Mesendoderm (in vitro differentiated cells): ENCODE results near the gene ROBO1.

Experiments
- DNase-seq: peaks from one replicate; pipeline ENCODE4 v3.0.0; 2013
- H2AK5ac ChIP-seq: 2 replicates; pipeline ENCODE4 v1.6.1; 2013; ENCODE audit warnings: low read length, inconsistent platforms
- H2BK120ac ChIP-seq: 2 replicates; pipeline ENCODE4 v1.6.1; 2013; ENCODE audit warnings: low read depth, mild to moderate bottlenecking, low read length, moderate library complexity, mixed read lengths
- H2BK15ac ChIP-seq: replicated peaks from 2 replicates; pipeline ENCODE4 v1.6.1; 2013; ENCODE audit warnings: low read depth, mild to moderate bottlenecking, moderate library complexity
- H2BK5ac ChIP-seq: 2 replicates; pipeline ENCODE4 v1.6.1; 2013; ENCODE audit warnings: low read length, inconsistent platforms
- H3K18ac ChIP-seq: 2 replicates; pipeline ENCODE4 v1.6.1; 2013; ENCODE audit warnings: mild to moderate bottlenecking, low read length, mixed read lengths
- H3K23ac ChIP-seq: one replicate; pipeline ENCODE4 v1.6.1; 2013; ENCODE audit warnings: low read length
- H3K27ac ChIP-seq: 2 replicates; pipeline ENCODE4 v1.5.1; 2013; ENCODE audit warnings: low read depth, mild to moderate bottlenecking, inconsistent platforms, low read length, moderate library complexity
- H3K27me3 ChIP-seq: 2 replicates; pipeline ENCODE4 v1.6.1; 2013; ENCODE audit warnings: low read length, control low read depth, mild to moderate bottlenecking, inconsistent platforms; ENCODE audit not compliant: insufficient read depth, poor library complexity
- H3K36me3 ChIP-seq: 2 replicates; pipeline ENCODE4 v1.6.1; 2013; ENCODE audit warnings: low read length, inconsistent platforms; ENCODE audit not compliant: control insufficient read depth, insufficient read depth
- H3K4ac ChIP-seq: one replicate; pipeline ENCODE4 v1.6.1; 2013; ENCODE audit warnings: low read depth, mild to moderate bottlenecking, low read length, moderate library complexity
- H3K4me1 ChIP-seq: 2 replicates; pipeline ENCODE4 v1.6.1; 2013; ENCODE audit warnings: low read depth, low read length, inconsistent platforms; ENCODE audit not compliant: control insufficient read depth
- H3K4me2 ChIP-seq: 2 replicates; pipeline ENCODE4 v1.6.1; 2013; ENCODE audit warnings: low read length
- H3K4me3 ChIP-seq: 2 replicates; pipeline ENCODE4 v1.5.1; 2013; ENCODE audit warnings: mild to moderate bottlenecking, low read length
- H3K56ac ChIP-seq: one replicate; pipeline ENCODE4 v1.6.1; 2013; ENCODE audit warnings: low read length
- H3K79me1 ChIP-seq: 2 replicates; pipeline ENCODE4 v1.6.1; 2013; ENCODE audit warnings: low read length, inconsistent platforms
- H3K79me2 ChIP-seq: 2 replicates; pipeline ENCODE4 v1.6.1; 2013; ENCODE audit warnings: mild to moderate bottlenecking, low read length; ENCODE audit not compliant: control insufficient read depth, insufficient read depth
- H3K9ac ChIP-seq: 2 replicates; pipeline ENCODE4 v1.6.1; 2013; ENCODE audit warnings: low read length, inconsistent platforms
- H4K5ac ChIP-seq: one replicate; pipeline ENCODE4 v1.6.1; 2013; ENCODE audit warnings: low read length
- H4K8ac ChIP-seq: one replicate; pipeline ENCODE4 v1.6.1; 2013; ENCODE audit warnings: low read depth, mild to moderate bottlenecking, control low read depth, low read length, moderate library complexity
- WGBS: extraction: QIAGEN DNeasy Blood & Tissue Kit; methylation state at CpG from one replicate; pipeline ENCODE4 v1.1.7; 2013; ENCODE audit warnings: low lambda C conversion rate, missing lambda C conversion rate; ENCODE audit not compliant: insufficient coverage; ENCODE audit errors: extremely low coverage; 5-methylcytosine and 5-hydroxymethylcytosine counted together

The ROBO1 gene

DNA sequence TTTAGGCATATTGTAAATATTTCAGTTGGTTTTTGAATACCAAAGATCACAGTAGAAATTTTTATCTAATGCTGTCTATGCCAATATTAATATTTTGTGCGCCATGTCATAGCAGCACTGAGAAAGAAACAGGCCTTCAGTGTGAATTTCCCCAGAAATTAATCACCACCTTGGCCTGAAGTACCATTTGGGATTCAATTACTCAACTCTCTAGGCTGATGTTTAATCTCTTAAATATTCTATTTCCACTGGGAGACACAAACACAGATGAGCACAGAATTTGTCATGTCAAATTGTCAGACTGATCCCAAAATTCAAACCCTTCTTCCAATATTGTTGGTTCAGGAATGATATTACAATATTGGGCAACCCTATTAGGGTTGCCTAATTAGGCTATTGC is 509.3 kb downstream of the ROBO1 start:
- Histone ChIP-seq H3K36me3 (no peaks in the 10 kb centered on the region), H2BK5ac (no peak overlapping the region), H3K18ac (no peak overlapping the region), H2AK5ac (no peak overlapping the region), H3K27me3 (no peaks in the 10 kb centered on the region), H3K4me1 (no peaks in the 10 kb centered on the region), H3K23ac (no peak overlapping the region), H2BK120ac (no peak overlapping the region), H3K79me2 (no peaks in the 10 kb centered on the region), H4K5ac (no peak overlapping the region), H3K27ac (no peak overlapping the region), H4K8ac (no peak overlapping the region), H3K4me3 (no peak overlapping the region), H3K4ac (no peak overlapping the region), H3K4me2 (no peak overlapping the region), H3K9ac (no peak overlapping the region), H3K56ac (no peak overlapping the region), H2BK15ac (no peak overlapping the region), H3K79me1 (no peaks in the 10 kb centered on the region)
- DNase-seq: no peak
- WGBS: no CpG with 5 or more reads among the region's 1 CpG

DNA sequence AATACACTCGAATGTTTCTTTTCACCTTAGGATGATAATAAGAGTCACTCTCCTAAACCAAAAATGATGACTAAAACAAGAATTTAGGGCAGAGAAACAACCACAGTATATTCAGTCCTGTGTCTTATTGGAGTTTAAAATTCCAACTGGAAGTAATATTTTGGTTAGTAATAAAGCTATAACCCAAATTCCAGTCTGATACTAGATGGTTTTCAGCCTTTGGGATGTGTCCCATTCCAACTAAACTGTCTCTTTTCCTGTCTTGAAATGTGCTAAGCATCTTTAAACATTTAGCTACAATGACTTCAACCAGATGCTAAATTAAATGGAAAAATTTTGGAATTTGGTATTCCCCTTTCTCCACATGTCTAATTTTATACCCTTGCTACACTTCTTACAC is 510.0 kb downstream of the ROBO1 start:
- Histone ChIP-seq H3K4me1 (no peaks in the 10 kb centered on the region), H2BK120ac (no peak overlapping the region), H3K23ac (no peak overlapping the region), H4K5ac (no peak overlapping the region), H3K4ac (no peak overlapping the region), H3K79me1 (no peaks in the 10 kb centered on the region), H3K27ac (no peak overlapping the region), H3K56ac (no peak overlapping the region), H3K18ac (no peak overlapping the region), H4K8ac (no peak overlapping the region), H2BK5ac (no peak overlapping the region), H3K36me3 (no peaks in the 10 kb centered on the region), H3K79me2 (no peaks in the 10 kb centered on the region), H3K4me3 (no peak overlapping the region), H3K9ac (no peak overlapping the region), H3K27me3 (no peaks in the 10 kb centered on the region), H2BK15ac (no peak overlapping the region), H2AK5ac (no peak overlapping the region), H3K4me2 (no peak overlapping the region)
- WGBS: no CpG with 5 or more reads among the region's 1 CpG
- DNase-seq: no peak

DNA sequence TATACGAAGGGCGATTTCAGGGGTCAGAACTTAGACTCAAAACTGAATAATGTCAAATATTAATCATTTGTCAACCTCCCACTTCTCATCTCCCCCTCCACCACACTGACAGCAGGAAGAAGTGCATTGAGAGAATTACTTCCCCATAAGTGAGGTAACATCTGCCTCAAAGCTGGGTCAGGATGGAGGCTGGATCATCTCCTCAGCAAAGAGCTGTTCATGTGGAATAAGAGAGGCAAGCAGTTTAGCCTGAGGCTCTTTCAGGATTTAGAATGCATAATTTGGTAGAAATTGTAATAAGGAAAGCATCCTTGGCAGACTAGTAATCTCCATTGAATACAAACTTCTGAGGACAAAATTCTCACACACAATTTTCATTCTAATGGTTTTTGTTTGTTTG is 512.1 kb downstream of the ROBO1 start:
- no peak overlapping the region for H2BK120ac ChIP-seq
- no peak overlapping the region for H3K9ac ChIP-seq
- no peak overlapping the region for H4K8ac ChIP-seq
- no peak overlapping the region for H2BK5ac ChIP-seq
- H3K4me1 ChIP-seq: no peaks in the 10 kb centered on the region
- no peak overlapping the region for H3K18ac ChIP-seq
- no peaks in the 10 kb centered on the region for H3K36me3 ChIP-seq
- H3K4ac ChIP-seq: no peak overlapping the region
- H3K56ac ChIP-seq: no peak overlapping the region
- no peaks in the 10 kb centered on the region for H3K79me1 ChIP-seq
- no peaks in the 10 kb centered on the region for H3K79me2 ChIP-seq
- no peak overlapping the region for H2BK15ac ChIP-seq
- no peak overlapping the region for H3K4me3 ChIP-seq
- DNase-seq: no peak
- H3K27me3 ChIP-seq: no peaks in the 10 kb centered on the region
- no peak overlapping the region for H3K27ac ChIP-seq
- WGBS: no CpG with 5 or more reads among the region's 2 CpGs
- H4K5ac ChIP-seq: no peak overlapping the region
- H3K23ac ChIP-seq: no peak overlapping the region
- no peak overlapping the region for H2AK5ac ChIP-seq
- no peak overlapping the region for H3K4me2 ChIP-seq

DNA sequence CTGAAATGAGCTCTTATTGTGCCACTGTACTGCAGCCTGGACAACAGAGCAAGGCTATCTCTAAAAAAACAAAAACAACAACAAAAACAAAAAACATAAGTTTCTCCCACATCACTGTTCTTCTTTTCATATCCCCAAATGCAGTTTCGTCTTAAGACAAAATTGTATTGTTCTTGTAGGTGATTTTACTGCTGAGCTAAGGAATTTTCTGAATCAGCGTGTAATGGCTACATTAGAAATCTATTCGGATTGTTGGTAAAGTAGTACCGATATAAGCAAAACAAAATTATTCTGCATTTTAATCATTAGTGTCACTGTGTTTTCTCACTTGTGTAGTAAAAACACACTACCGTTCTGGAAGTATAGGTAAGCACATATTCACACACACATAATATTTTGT is 512.5 kb downstream of the ROBO1 start:
- Histone ChIP-seq H3K27me3 (no peaks in the 10 kb centered on the region), H3K4me1 (no peaks in the 10 kb centered on the region), H2BK15ac (no peak overlapping the region), H2BK120ac (no peak overlapping the region), H3K4me2 (no peak overlapping the region), H3K56ac (no peak overlapping the region), H3K79me1 (no peaks in the 10 kb centered on the region), H3K9ac (no peak overlapping the region), H3K27ac (no peak overlapping the region), H3K4ac (no peak overlapping the region), H3K79me2 (no peaks in the 10 kb centered on the region), H4K8ac (no peak overlapping the region), H2AK5ac (no peak overlapping the region), H3K4me3 (no peak overlapping the region), H3K18ac (no peak overlapping the region), H3K23ac (no peak overlapping the region), H2BK5ac (no peak overlapping the region), H3K36me3 (no peaks in the 10 kb centered on the region), H4K5ac (no peak overlapping the region)
- WGBS: no CpG with 5 or more reads among the region's 5 CpGs
- DNase-seq: no peak

DNA sequence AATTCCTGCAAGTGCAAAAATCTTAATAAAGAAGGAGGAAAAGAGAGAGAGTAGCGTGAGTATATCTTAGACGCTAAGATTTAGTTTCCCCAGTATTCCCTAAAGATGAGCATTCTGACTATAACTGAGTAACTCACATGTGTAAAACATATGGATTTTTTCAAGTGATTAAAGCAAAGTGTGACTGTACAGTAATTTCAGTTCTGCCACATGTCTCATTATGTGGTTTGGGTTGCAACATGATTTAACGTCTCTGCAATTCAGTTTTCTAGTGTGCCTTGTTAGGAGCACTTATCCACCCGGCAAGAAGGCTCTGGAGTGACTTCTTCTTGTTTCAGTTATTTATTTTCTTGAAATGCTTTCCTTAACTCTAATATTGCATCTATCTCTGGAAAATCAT is 514.1 kb downstream of the ROBO1 start:
- H2BK5ac ChIP-seq: no peak overlapping the region
- H3K4me1 ChIP-seq: no peaks in the 10 kb centered on the region
- no peak overlapping the region for H2BK120ac ChIP-seq
- no peak overlapping the region for H3K27ac ChIP-seq
- H3K4me2 ChIP-seq: no peak overlapping the region
- no peak overlapping the region for H3K23ac ChIP-seq
- no peak overlapping the region for H3K9ac ChIP-seq
- WGBS: no CpG with 5 or more reads among the region's 4 CpGs
- no peaks in the 10 kb centered on the region for H3K79me2 ChIP-seq
- H3K27me3 ChIP-seq: no peaks in the 10 kb centered on the region
- H2BK15ac ChIP-seq: no peak overlapping the region
- H3K4ac ChIP-seq: no peak overlapping the region
- no peak overlapping the region for H4K8ac ChIP-seq
- H3K36me3 ChIP-seq: no peaks in the 10 kb centered on the region
- DNase-seq: no peak
- no peak overlapping the region for H3K4me3 ChIP-seq
- no peak overlapping the region for H3K18ac ChIP-seq
- no peak overlapping the region for H4K5ac ChIP-seq
- no peak overlapping the region for H2AK5ac ChIP-seq
- no peaks in the 10 kb centered on the region for H3K79me1 ChIP-seq
- H3K56ac ChIP-seq: no peak overlapping the region

DNA sequence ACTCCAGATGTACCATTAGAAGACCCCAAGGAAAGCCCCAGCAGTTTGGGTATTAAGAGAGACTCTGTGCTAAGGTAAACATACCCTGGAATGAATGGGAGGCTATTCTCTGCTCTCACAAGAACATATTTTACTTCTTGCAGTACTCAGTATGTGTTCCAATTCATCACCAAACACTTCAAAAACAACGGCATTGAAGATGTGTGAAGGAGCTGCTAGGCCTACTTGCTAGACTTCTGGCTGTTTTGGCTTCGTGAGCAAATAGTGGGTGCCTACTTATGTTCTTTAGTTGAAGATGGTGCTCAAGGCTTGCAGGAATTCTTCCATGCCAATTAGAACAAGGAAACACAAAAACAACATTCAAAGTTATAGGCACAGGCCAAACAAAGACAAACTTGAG is 514.5 kb downstream of the ROBO1 start:
- H2BK15ac ChIP-seq: no peak overlapping the region
- H2AK5ac ChIP-seq: no peak overlapping the region
- no peak overlapping the region for H3K4me2 ChIP-seq
- H3K4ac ChIP-seq: no peak overlapping the region
- no peak overlapping the region for H3K4me3 ChIP-seq
- no peak overlapping the region for H4K8ac ChIP-seq
- no peak overlapping the region for H3K18ac ChIP-seq
- no peaks in the 10 kb centered on the region for H3K36me3 ChIP-seq
- no CpG with 5 or more reads among the region's 2 CpGs for WGBS
- H3K79me2 ChIP-seq: no peaks in the 10 kb centered on the region
- DNase-seq: no peak
- no peak overlapping the region for H2BK120ac ChIP-seq
- no peak overlapping the region for H3K23ac ChIP-seq
- H4K5ac ChIP-seq: no peak overlapping the region
- no peak overlapping the region for H2BK5ac ChIP-seq
- H3K56ac ChIP-seq: no peak overlapping the region
- no peaks in the 10 kb centered on the region for H3K27me3 ChIP-seq
- no peak overlapping the region for H3K9ac ChIP-seq
- H3K4me1 ChIP-seq: no peaks in the 10 kb centered on the region
- H3K27ac ChIP-seq: no peak overlapping the region
- H3K79me1 ChIP-seq: no peaks in the 10 kb centered on the region
